NB4 (cell line): Measurements from ENCODE around the gene KDM8.
A peak's percentile ranks its signal among the peaks of the same experiment; 100 is the strongest.
"Not testable (repeated sequence)": the region's sequence is repeated elsewhere in the genome, so short reads cannot be mapped to it uniquely, and the experiment has no call there.

ENCODE experiments used
- DNase-seq: peaks from one replicate; pipeline ENCODE4 v3.0.0; 2010; ENCODE audit warnings: low read depth
- H3K4me3 ChIP-seq: one replicate; pipeline ENCODE4 v1.5.1; 2011; ENCODE audit warnings: mild to moderate bottlenecking, low read depth, low read length, moderate library complexity
- CTCF ChIP-seq: IDR thresholded peaks from one replicate; pipeline ENCODE4 v1.5.1; 2012; ENCODE audit warnings: low read depth, low read length
- MYC ChIP-seq: IDR thresholded peaks from 2 replicates; pipeline ENCODE4 v1.6.1; 2011; ENCODE audit warnings: low read depth, low read length
- POLR2A ChIP-seq: IDR thresholded peaks from 2 replicates; pipeline ENCODE4 v1.6.1; 2011; ENCODE audit warnings: mild to moderate bottlenecking; ENCODE audit not compliant: insufficient read length; ENCODE audit errors: extremely low read depth
- TF ChIP-seq, protein P1 (sequence below): IDR thresholded peaks from 2 replicates; pipeline ENCODE4 v1.6.1; 2011; ENCODE audit warnings: low read depth, low read length

The KDM8 gene

DNA sequence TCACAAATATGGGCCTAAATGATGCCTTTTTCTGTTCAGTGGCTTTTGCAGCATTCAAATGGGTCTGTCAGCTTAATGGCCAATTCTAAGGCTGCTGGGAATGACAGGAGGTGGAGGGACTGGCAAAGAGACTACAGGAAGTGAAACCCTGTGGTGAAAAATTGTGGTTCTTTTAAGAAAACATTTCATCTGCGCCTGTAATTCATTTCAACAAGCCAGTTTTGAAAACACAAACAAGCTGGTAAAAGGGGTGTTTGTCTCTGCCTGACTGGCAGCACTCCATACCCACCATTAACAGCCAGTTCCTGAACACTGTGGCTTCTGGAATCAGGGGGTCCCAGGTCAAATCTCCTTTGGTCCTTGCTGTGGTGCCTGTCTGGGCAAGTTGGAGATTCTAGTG is 3.6 kb upstream of the KDM8 start:
- peak; percentile 81 for DNase-seq
- TF ChIP-seq, protein P1, sequence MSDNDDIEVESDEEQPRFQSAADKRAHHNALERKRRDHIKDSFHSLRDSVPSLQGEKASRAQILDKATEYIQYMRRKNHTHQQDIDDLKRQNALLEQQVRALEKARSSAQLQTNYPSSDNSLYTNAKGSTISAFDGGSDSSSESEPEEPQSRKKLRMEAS, result no peak
- TF ChIP-seq CTCF, result no peak
- no peak overlapping the region for H3K4me3 ChIP-seq

DNA sequence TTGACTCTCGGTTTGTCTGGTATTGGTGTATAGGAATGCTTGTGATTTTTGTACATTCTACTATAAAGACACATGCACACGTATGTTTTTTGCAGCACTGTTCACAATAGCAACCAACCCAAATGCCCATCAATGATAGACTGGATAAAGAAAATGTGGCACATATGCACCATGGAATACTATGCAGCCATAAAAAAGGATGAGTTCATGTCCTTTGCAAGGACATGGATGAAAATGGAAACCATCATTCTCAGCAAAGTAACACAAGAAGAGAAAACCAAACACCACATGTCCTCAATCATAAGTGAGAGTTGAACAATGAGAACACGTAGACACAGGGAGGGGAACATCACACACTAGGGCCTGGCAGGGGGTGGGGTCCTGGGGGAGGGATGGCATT is 2.4 kb upstream of the KDM8 start:
- DNase-seq, H3K4me3 ChIP-seq: not testable (repeated sequence)

DNA sequence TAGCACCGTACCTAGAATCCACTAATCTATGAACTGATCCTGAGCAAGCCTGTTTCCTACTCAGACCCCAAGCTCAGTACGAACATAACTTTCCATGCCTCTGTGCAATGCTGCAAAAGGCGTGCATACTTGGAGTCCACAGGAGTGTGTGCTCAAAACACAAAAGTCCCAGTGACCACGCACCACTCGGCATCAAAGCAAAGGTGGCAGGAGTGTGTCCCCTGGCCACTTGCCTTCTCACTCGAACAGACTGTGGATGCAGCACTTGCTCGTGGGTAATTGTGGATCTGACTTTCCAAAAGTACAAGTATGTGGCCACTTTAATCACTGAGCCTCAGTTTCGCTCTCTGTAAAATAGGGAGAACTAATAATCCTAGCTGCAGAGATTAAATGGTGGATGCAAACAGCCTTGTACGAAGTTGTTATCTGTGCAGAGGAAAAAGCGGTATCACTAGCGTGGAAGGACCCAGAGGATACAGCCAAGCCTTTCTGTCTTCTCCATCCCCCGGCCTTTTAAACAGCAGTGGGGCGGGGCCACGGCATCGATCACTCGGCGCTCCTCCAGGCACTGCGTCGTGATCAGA is 311 bp upstream of the KDM8 start:
- peak overlapping the region; percentile 88 for H3K4me3 ChIP-seq
- DNase-seq, result peak; percentile 92
- TF ChIP-seq, protein P1, result peak; percentile 55
- TF ChIP-seq MYC (peak; percentile 72), POLR2A (no peak), CTCF (no peak)

GRCh38 chr16:27204312-27204915 is 1.1 kb downstream of the KDM8 start:
- peak overlapping the region; percentile 83 for H3K4me3 ChIP-seq
- TF ChIP-seq POLR2A, result no peak
- TF ChIP-seq, protein P1, result no peak
- no peak for TF ChIP-seq MYC
- TF ChIP-seq CTCF, result no peak
- no peak for DNase-seq

- no peak for DNase-seq
- TF ChIP-seq POLR2A (no peak), MYC (no peak), CTCF (no peak)
- TF ChIP-seq, protein P1, result no peak
- H3K4me3 ChIP-seq, result no peak overlapping the region
Measured at GRCh38 chr16:27205423-27206065, 2.2 kb downstream of the KDM8 start.

DNA sequence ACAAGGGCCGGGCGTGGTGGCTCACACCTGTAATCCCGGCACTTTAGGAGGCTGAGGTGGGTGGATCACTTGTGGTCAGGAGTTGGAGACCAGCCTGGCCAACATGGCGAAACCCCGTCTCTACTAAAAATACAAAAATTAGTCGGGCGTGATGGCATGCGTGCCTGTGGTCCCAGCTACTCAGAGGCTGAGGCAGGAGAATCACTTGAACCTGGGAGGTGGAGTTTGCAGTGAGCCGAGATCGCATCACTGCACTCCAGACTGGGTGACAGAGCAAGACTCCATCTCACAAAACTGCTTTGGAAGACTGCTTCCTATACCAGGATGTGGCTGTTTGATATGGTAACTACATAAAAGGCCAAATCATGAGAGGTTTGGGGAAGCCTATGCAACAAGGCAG is 3.8 kb downstream of the KDM8 start:
- not testable (repeated sequence) for H3K4me3 ChIP-seq, DNase-seq

DNA sequence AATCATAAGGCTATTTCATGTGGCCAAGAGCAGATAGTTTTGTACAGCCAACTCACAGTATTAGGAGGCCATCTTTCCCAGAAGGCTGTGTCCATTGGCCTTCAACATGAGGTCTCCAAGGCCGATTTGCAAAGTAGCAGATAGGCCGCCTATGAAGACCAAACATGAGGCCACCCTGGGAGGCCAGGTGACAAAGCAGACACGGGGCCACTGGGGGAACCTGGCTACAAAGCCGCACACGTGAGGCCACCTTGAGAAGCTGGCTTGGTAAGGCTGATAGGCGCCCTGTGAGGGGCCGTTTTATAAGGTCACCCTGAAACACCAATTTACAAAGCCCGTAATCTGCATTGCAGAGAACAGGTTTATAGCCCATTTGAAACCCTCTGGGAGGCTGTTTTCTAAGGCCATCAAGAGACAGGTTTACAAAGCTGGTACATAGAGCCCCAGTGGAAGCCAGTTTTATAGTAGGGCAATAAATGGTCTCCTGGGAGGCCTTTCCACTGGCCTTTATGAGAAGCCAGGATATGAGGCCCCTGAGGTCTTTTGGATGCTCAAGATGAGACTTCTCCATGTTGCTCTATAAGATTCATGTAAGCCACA is 4.9 kb downstream of the KDM8 start:
- DNase-seq, result no peak
- TF ChIP-seq MYC, result no peak
- no peak overlapping the region for H3K4me3 ChIP-seq
